CD14-positive monocyte (primary cell): ENCODE results near the gene LCP1. TPM values are rescaled to one million over a fixed set of nuclear protein-coding genes. Genes with fewer than 3 reads are reported as not detected.

Experiments
- DNase-seq, 3 donors: peaks; one replicate each; pipeline ENCODE4 v3.0.0-alpha.2; 2011 to 2022
- H2AFZ ChIP-seq: 2 replicates; pipeline ENCODE4 v1.6.0; 2012; ENCODE audit warnings: mild to moderate bottlenecking, low read depth, low read length, inconsistent platforms; ENCODE audit not compliant: insufficient read depth, poor library complexity, severe bottlenecking
- H3K27ac ChIP-seq, 2 donors: 1 replicate in 1 of 2; 2 replicates in 1 of 2; pipeline ENCODE4 v1.5.1; 2012 to 2013; ENCODE audit warnings: low read length in 2 of 2, control low read depth in 1 of 2, inconsistent platforms in 1 of 2, low read depth in 1 of 2, mild to moderate bottlenecking in 1 of 2
- H3K27me3 ChIP-seq, 2 donors: one replicate each; pipeline versions ENCODE4 v1.6.0 to v1.6.1; 2011 to 2013; ENCODE audit warnings: low read length in 2 of 2; ENCODE audit not compliant: control insufficient read depth in 2 of 2, insufficient read depth in 2 of 2
- H3K36me3 ChIP-seq, 2 donors: replicated peaks in 1 of 2; 1 replicate in 1 of 2; 2 replicates in 1 of 2; pipeline versions ENCODE4 v1.5.1 to v1.6.1; 2012 to 2013; ENCODE audit warnings: low read length in 2 of 2, control low read depth in 1 of 2, inconsistent platforms in 1 of 2, mild to moderate bottlenecking in 1 of 2; ENCODE audit not compliant: insufficient read depth in 2 of 2, control insufficient read depth in 1 of 2
- H3K4me1 ChIP-seq, 2 donors: 1 replicate in 1 of 2; 2 replicates in 1 of 2; pipeline versions ENCODE4 v1.5.1 to v1.6.1; 2012 to 2013; ENCODE audit warnings: low read length in 2 of 2, control low read depth in 1 of 2, inconsistent platforms in 1 of 2, mild to moderate bottlenecking in 1 of 2, moderate library complexity in 1 of 2; ENCODE audit not compliant: insufficient read depth in 2 of 2, control insufficient read depth in 1 of 2
- H3K4me2 ChIP-seq: replicated peaks from 2 replicates; pipeline ENCODE3; 2012; ENCODE audit warnings: low read length, moderate library complexity, mild to moderate bottlenecking; ENCODE audit not compliant: poor library complexity, severe bottlenecking; ENCODE audit errors: extremely low read depth
- H3K4me3 ChIP-seq, 3 experiments: fragments of 200-600 bp in 1 of 3; sonication (generic) in 1 of 3; replicated peaks in 1 of 3; 1 replicate in 2 of 3; 2 replicates in 1 of 3; pipeline ENCODE4 v1.5.1; 2011 to 2013; ENCODE audit warnings: low read length in 3 of 3, mild to moderate bottlenecking in 3 of 3, control low read depth in 2 of 3, low read depth in 2 of 3, inconsistent platforms in 1 of 3, moderate library complexity in 1 of 3
- H3K79me2 ChIP-seq: 2 replicates; pipeline ENCODE4 v1.6.0; 2012; ENCODE audit warnings: mild to moderate bottlenecking, control low read depth, inconsistent platforms, low read length, moderate library complexity; ENCODE audit not compliant: insufficient read depth
- H3K9ac ChIP-seq: 2 replicates; pipeline ENCODE4 v1.6.0; 2017; ENCODE audit warnings: low read length, mild to moderate bottlenecking; ENCODE audit not compliant: insufficient read depth, poor library complexity, severe bottlenecking
- H3K9me3 ChIP-seq, 2 donors: replicated peaks in 1 of 2; 1 replicate in 1 of 2; 2 replicates in 1 of 2; pipeline versions ENCODE4 v1.5.1 to v1.6.1; 2012 to 2013; ENCODE audit warnings: low read length in 2 of 2, control low read depth in 1 of 2; ENCODE audit not compliant: control insufficient read depth in 1 of 2, insufficient read depth in 1 of 2
- H4K20me1 ChIP-seq: 2 replicates; pipeline ENCODE4 v1.6.0; 2012; ENCODE audit warnings: mild to moderate bottlenecking, low read length, control low read depth, moderate library complexity; ENCODE audit not compliant: insufficient read depth
- H3K27ac Mint-ChIP-seq, 7 donors: one replicate each; pipeline ENCODE4 v1.8.0; 2020; ENCODE audit warnings: mild to moderate bottlenecking in 7 of 7, mixed read lengths in 7 of 7, moderate library complexity in 6 of 7, inconsistent platforms in 2 of 7
- H3K27me3 Mint-ChIP-seq, 3 donors: one replicate each; pipeline ENCODE4 v1.8.0; 2021 to 2022; ENCODE audit warnings: low read depth in 3 of 3, mild to moderate bottlenecking in 3 of 3, mixed read lengths in 3 of 3, moderate library complexity in 3 of 3, inconsistent platforms in 1 of 3
- H3K36me3 Mint-ChIP-seq, 2 donors: one replicate each; pipeline ENCODE4 v1.8.0; 2020; ENCODE audit warnings: mixed read lengths in 2 of 2, inconsistent platforms in 1 of 2, mild to moderate bottlenecking in 1 of 2
- H3K4me1 Mint-ChIP-seq: one replicate; pipeline ENCODE4 v1.8.0; 2020; ENCODE audit warnings: mild to moderate bottlenecking, mixed read lengths
- H3K4me3 Mint-ChIP-seq, 2 donors: one replicate each; pipeline ENCODE4 v1.8.0; 2020; ENCODE audit warnings: mild to moderate bottlenecking in 2 of 2, mixed read lengths in 2 of 2, moderate library complexity in 1 of 2
- H3K9me3 Mint-ChIP-seq, 7 donors: one replicate each; pipeline ENCODE4 v1.8.0; 2020 to 2022; ENCODE audit warnings: mixed read lengths in 7 of 7, mild to moderate bottlenecking in 6 of 7, moderate library complexity in 6 of 7, inconsistent platforms in 2 of 7
- WGBS: methylation state at CpG from one replicate; pipeline ENCODE4 v1.1.5; 2013; ENCODE audit warnings: missing lambda C conversion rate; ENCODE audit not compliant: insufficient coverage; 5-methylcytosine and 5-hydroxymethylcytosine counted together
- intact Hi-C, 2 donors: fragments of 100-400 bp; cut with micrococcal nuclease; formaldehyde crosslinking; loops; one replicate each; pipeline versions ENCODE4 v1.15.0 to v1.15.1; 2023
- polyA plus RNA-seq, 3 donors: library from polyadenylated mRNA; depleted of rRNA in 1 of 3; unstranded in 2 of 3; stranded (reverse) in 1 of 3; fragments of 300-500 nt in 2 of 3; fragments of >200 nt in 1 of 3; fragmentation: Illumina TruSeq in 2 of 3; gene quantifications; 1 replicate in 2 of 3; 2 replicates in 1 of 3; pipeline ENCODE4 v1.2.3, GENCODE V29; 2012 to 2021
- TF ChIP-seq, protein P1 (sequence below): fragments of 200-600 bp; IDR thresholded peaks from one replicate; pipeline ENCODE4 v1.8.0; 2022; ENCODE audit warnings: antibody characterized with exemption, mild to moderate bottlenecking

LCP1 gene
- polyA plus RNA-seq, 3 donors: 653 to 2,003 (median 1,636) TPM

DNA sequence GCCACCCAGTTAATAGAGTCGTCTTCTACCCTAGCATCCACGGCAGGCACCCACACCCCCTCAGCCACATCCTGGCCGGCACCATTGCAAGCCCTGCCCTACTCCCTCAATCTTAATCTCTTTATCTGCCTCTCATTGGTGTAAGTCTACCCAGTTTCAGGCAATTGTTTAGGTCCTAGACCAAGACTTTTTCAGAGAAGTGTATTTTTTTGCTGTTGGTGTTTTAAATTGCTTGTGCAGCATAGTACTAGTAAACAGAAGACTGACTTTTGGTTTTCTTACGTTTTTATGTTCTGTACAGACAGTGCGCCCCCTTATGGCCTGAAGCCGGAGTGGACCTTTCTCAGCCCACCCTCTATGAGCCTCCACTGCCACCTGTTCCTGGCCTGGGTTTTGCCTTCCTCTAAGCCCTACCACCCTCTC, 2.3 kb upstream of the LCP1 start:
- H3K4me2 ChIP-seq: peak overlapping the region; percentile 97

DNA sequence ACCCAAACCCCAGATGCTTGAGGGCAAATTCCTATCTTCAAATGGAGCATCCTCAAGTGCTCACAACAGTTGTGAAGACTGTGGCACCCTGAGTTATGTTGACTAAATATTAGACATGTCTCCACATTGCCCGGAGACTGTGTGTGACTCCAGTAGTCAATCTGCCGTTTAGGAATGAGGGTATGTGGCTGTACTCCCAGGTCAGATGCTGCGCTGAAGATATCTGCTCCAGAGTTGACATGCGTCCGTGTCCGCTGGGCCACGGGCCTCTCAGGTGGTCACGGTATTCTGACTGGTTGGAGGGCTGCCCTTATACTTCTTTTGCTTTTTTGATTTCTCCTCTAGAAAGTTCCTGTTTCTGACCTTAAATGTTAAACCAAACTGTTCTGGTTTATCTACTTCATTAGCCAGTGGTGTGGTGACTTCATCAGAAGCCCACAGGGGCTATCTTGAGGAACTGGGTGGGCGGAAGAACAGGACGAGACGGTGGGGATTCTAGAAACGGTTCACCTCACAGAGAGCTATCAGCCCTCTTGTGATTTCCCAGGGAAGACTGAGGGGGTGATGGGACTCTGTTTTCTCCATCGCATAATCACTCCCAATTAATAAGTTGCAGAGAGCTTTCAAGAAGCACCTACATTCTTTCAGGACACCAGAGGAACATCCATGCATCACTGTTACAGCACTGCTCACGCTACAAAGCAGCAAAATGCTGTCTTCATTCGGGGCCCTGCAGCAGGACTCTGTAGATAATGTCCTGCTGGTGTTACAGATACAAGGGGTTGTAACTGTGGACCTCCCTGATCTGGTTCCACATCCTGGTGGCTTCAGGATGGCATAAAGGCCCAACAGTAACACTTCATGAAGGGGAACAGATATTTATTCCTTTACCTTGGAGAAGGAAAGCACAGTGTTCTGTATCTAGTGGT, 1.3 kb upstream of the LCP1 start:
- peak overlapping the region; percentile 74 for H3K9ac ChIP-seq
- 16% methylated on average over 2 of the region's 15 CpGs for WGBS
- peaks cover 71% of the 10 kb centered on the region for H3K79me2 ChIP-seq

More for the DNA sequence above, 2.3 kb upstream of the LCP1 start:
- peak overlapping the region; percentile 53 to 95 for H3K27ac ChIP-seq
- peaks cover 61% of the 10 kb centered on the region for H3K79me2 ChIP-seq
- peak overlapping the region; percentile 20 to 98 (median 39) for H3K4me3 ChIP-seq
- DNase-seq: peak; percentile 61 to 73 (median 68)
- H3K36me3 Mint-ChIP-seq: peaks cover 3 to 9% of the 10 kb centered on the region in 2 donors
- H3K4me3 Mint-ChIP-seq: peak overlapping the region; percentile 51 to 67
- H3K4me1 ChIP-seq: peaks cover 33 to 38% of the 10 kb centered on the region in 2 donors
- H2AFZ ChIP-seq: peak overlapping the region; percentile 61
- WGBS: 6% methylated on average over 5 of the region's 6 CpGs
- H3K27ac Mint-ChIP-seq: peak overlapping the region; percentile 46 to 98 (median 83)
- intact Hi-C loops: loop anchor here (2.0 to 10.0 kb wide), 2 partner anchors 23 to 141 kb away; no protein-coding TSS in a partner anchor
- TF ChIP-seq, protein P1, sequence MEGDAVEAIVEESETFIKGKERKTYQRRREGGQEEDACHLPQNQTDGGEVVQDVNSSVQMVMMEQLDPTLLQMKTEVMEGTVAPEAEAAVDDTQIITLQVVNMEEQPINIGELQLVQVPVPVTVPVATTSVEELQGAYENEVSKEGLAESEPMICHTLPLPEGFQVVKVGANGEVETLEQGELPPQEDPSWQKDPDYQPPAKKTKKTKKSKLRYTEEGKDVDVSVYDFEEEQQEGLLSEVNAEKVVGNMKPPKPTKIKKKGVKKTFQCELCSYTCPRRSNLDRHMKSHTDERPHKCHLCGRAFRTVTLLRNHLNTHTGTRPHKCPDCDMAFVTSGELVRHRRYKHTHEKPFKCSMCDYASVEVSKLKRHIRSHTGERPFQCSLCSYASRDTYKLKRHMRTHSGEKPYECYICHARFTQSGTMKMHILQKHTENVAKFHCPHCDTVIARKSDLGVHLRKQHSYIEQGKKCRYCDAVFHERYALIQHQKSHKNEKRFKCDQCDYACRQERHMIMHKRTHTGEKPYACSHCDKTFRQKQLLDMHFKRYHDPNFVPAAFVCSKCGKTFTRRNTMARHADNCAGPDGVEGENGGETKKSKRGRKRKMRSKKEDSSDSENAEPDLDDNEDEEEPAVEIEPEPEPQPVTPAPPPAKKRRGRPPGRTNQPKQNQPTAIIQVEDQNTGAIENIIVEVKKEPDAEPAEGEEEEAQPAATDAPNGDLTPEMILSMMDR: peak; percentile 79
- peaks cover 0 to 5% (median 0%) of the 10 kb centered on the region in 3 donors for H3K27me3 Mint-ChIP-seq
- H4K20me1 ChIP-seq: peaks cover 27% of the 10 kb centered on the region
- H3K9ac ChIP-seq: no peak overlapping the region
- H3K4me1 Mint-ChIP-seq: peaks cover 47% of the 10 kb centered on the region
- no peaks in the 10 kb centered on the region for H3K9me3 ChIP-seq
- no peaks in the 10 kb centered on the region for H3K27me3 ChIP-seq
- H3K36me3 ChIP-seq: peaks cover 0 to under 1% of the 10 kb centered on the region in 2 donors
- peaks cover 0 to 4% (median 0%) of the 10 kb centered on the region in 7 donors for H3K9me3 Mint-ChIP-seq

More for the DNA sequence above, 1.3 kb upstream of the LCP1 start:
- H3K4me2 ChIP-seq: peak overlapping the region; percentile 97
- Mint-ChIP-seq H3K27me3 (peaks cover 0 to 5% (median 0%) of the 10 kb centered on the region in 3 donors), H3K4me3 (peak overlapping the region; percentile 54 to 98), H3K4me1 (peaks cover 48% of the 10 kb centered on the region), H3K9me3 (peaks cover 0 to 4% (median 0%) of the 10 kb centered on the region in 7 donors), H3K27ac (peak overlapping the region; percentile 96 to 99 (median 98)), H3K36me3 (peaks cover 5 to 15% of the 10 kb centered on the region in 2 donors)
- peak overlapping the region in 1 of 3 experiments; percentile 98 for H3K4me3 ChIP-seq
- no peaks in the 10 kb centered on the region for H3K27me3 ChIP-seq
- H3K36me3 ChIP-seq: peaks cover 4 to 5% of the 10 kb centered on the region in 2 donors
- H2AFZ ChIP-seq: peak overlapping the region; percentile 52
- no peaks in the 10 kb centered on the region for H3K9me3 ChIP-seq
- DNase-seq: no peak
- peaks cover 37% of the 10 kb centered on the region for H4K20me1 ChIP-seq
- TF ChIP-seq, protein P1: no peak
- H3K27ac ChIP-seq: peak overlapping the region; percentile 14 to 95
- H3K4me1 ChIP-seq: peaks cover 38 to 49% of the 10 kb centered on the region in 2 donors
- intact Hi-C loops: loop anchor here (2.0 to 10.0 kb wide), 2 partner anchors 14 to 142 kb away; no protein-coding TSS in a partner anchor
